Nephron progenitor cell (in vitro differentiated cells): Measurements from ENCODE around the gene PGAP6.

Source experiments
- DNase-seq: peaks from one replicate; pipeline ENCODE4 v3.0.0; 2021
- H3K27ac Mint-ChIP-seq: 2 replicates; pipeline ENCODE4 v1.8.0; 2021; ENCODE audit warnings: mild to moderate bottlenecking, moderate library complexity, mixed read lengths
- H3K27me3 Mint-ChIP-seq: 2 replicates; pipeline ENCODE4 v1.8.0; 2021; ENCODE audit warnings: mild to moderate bottlenecking, low read depth, mixed read lengths; ENCODE audit not compliant: poor library complexity
- H3K36me3 Mint-ChIP-seq: 2 replicates; pipeline ENCODE4 v1.8.0; 2021; ENCODE audit warnings: low read depth, mixed read lengths
- H3K4me1 Mint-ChIP-seq: 2 replicates; pipeline ENCODE4 v1.8.0; 2021; ENCODE audit warnings: mixed read lengths
- H3K4me3 Mint-ChIP-seq: 2 replicates; pipeline ENCODE4 v1.8.0; 2021; ENCODE audit warnings: mild to moderate bottlenecking, moderate library complexity, mixed read lengths
- H3K9me3 Mint-ChIP-seq: 2 replicates; pipeline ENCODE4 v1.8.0; 2021; ENCODE audit warnings: mild to moderate bottlenecking, moderate library complexity, mixed read lengths
- CTCF ChIP-seq: fragments of 200-600 bp; sonication (generic); IDR thresholded peaks from 2 replicates; pipeline ENCODE4 v1.5.0; 2021; ENCODE audit warnings: antibody characterized with exemption

The PGAP6 gene

GRCh38 chr16:397736-398332 lies 16.1 kb upstream of the PGAP6 start:
- H3K4me1 Mint-ChIP-seq = peaks cover 31% of the 10 kb centered on the region
- peaks cover 7% of the 10 kb centered on the region for H3K27me3 Mint-ChIP-seq
- peaks cover 3% of the 10 kb centered on the region for H3K9me3 Mint-ChIP-seq
- H3K36me3 Mint-ChIP-seq = peaks cover 4% of the 10 kb centered on the region
- H3K27ac Mint-ChIP-seq = peak overlapping the region; percentile 85
- DNase-seq = peak; percentile 80
- H3K4me3 Mint-ChIP-seq = peak overlapping the region; percentile 77
- TF ChIP-seq CTCF = peak; percentile 20

GRCh38 chr16:397135-397661 lies 15.4 kb upstream of the PGAP6 start, which contains the start of gene NME4:
TSS of gene NME4 (plus strand) at chr16:397199. CDS start at chr16:397223, 24 bp downstream.
- Mint-ChIP-seq H3K4me1 (peaks cover 31% of the 10 kb centered on the region), H3K27me3 (peaks cover 7% of the 10 kb centered on the region), H3K9me3 (peaks cover 4% of the 10 kb centered on the region), H3K36me3 (peaks cover 4% of the 10 kb centered on the region), H3K27ac (peak within 1 kb of the TSS; percentile 97), H3K4me3 (peak within 1 kb of the TSS; percentile 94)
- TF ChIP-seq CTCF = no peak
- peak; percentile 59 for DNase-seq

DNA sequence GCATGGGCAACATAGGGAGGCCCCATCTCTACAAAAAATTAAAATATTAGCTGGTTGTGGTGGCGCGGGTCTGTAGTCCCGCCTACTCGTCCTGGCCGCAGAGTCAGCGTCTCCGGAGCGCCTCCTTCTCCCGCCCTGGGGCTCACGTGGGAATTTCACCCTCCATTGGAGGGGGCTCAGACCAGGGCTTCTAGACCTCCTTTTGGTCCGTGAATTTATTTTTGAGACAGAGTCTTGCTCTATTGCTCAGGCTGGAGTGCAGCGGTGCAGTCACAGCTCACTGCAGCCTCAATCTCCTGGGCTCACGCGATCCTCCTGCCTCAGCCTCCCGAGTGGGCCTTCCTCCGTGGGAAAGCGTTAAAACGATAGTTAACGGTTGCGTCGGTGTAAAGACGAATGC lies 14.8 kb upstream of the PGAP6 start:
- peak; percentile 60 for DNase-seq
- H3K36me3 Mint-ChIP-seq = peaks cover 9% of the 10 kb centered on the region
- H3K27me3 Mint-ChIP-seq = peaks cover 7% of the 10 kb centered on the region
- no peak for TF ChIP-seq CTCF
- H3K27ac Mint-ChIP-seq = peak overlapping the region; percentile 97
- H3K4me1 Mint-ChIP-seq = peaks cover 31% of the 10 kb centered on the region
- H3K4me3 Mint-ChIP-seq = peak overlapping the region; percentile 94
- H3K9me3 Mint-ChIP-seq = peaks cover 4% of the 10 kb centered on the region

GRCh38 chr16:396199-396598 lies 14.4 kb upstream of the PGAP6 start:
- H3K4me3 Mint-ChIP-seq = peak overlapping the region; percentile 94
- peaks cover 9% of the 10 kb centered on the region for H3K36me3 Mint-ChIP-seq
- no peak for TF ChIP-seq CTCF
- peaks cover 31% of the 10 kb centered on the region for H3K4me1 Mint-ChIP-seq
- peak overlapping the region; percentile 97 for H3K27ac Mint-ChIP-seq
- peaks cover 4% of the 10 kb centered on the region for H3K9me3 Mint-ChIP-seq
- no peak for DNase-seq
- peaks cover 7% of the 10 kb centered on the region for H3K27me3 Mint-ChIP-seq

GRCh38 chr16:392450-393030 lies 10.8 kb upstream of the PGAP6 start:
- peaks cover 4% of the 10 kb centered on the region for H3K9me3 Mint-ChIP-seq
- H3K4me1 Mint-ChIP-seq = peaks cover 39% of the 10 kb centered on the region
- DNase-seq = no peak
- peaks cover 8% of the 10 kb centered on the region for H3K36me3 Mint-ChIP-seq
- peaks cover 7% of the 10 kb centered on the region for H3K27me3 Mint-ChIP-seq
- no peak overlapping the region for H3K27ac Mint-ChIP-seq
- TF ChIP-seq CTCF = no peak
- H3K4me3 Mint-ChIP-seq = no peak overlapping the region
